Urinary bladder (tissue), 4 donors: Measurements from ENCODE around the gene ZNF19. TPM values are rescaled to one million over a fixed set of nuclear protein-coding genes. Genes with fewer than 3 reads are reported as not detected.

Experiments used
- DNase-seq: peaks from one replicate; pipeline ENCODE4 v3.0.0-alpha.2; 2015; ENCODE audit errors: extremely low spot score
- H3K27ac ChIP-seq: one replicate; pipeline ENCODE4 v1.5.1; 2013; ENCODE audit warnings: low read depth, mild to moderate bottlenecking, moderate library complexity
- H3K36me3 ChIP-seq: one replicate; pipeline ENCODE4 v1.6.1; 2013; ENCODE audit warnings: mild to moderate bottlenecking, moderate library complexity; ENCODE audit not compliant: insufficient read depth
- H3K4me1 ChIP-seq: one replicate; pipeline ENCODE4 v1.6.1; 2013; ENCODE audit warnings: mild to moderate bottlenecking, moderate library complexity; ENCODE audit not compliant: insufficient read depth
- H3K4me3 ChIP-seq: one replicate; pipeline ENCODE4 v1.5.1; 2013; ENCODE audit warnings: low read depth, low read length
- WGBS: extraction: QIAGEN DNeasy Blood & Tissue Kit; methylation state at CpG from one replicate; pipeline ENCODE4 v1.1.7; 2013; 5-methylcytosine and 5-hydroxymethylcytosine counted together
- polyA plus RNA-seq: library from polyadenylated mRNA; stranded (reverse); fragments of 200-250 nt; gene quantifications from one replicate; pipeline ENCODE4 v1.2.3, GENCODE V29; 2013
- total RNA-seq: library from RNA; depleted of rRNA; stranded (reverse); fragments of >200 nt; gene quantifications from one replicate; pipeline ENCODE4 v1.2.3, GENCODE V29; 2014
- donor health status: healthy with polysubstance abuse.
- donor health status: healthy.

ZNF19 gene
- total and polyA plus RNA-seq, 2 donors: 3.1 to 6.0 TPM

GRCh38 chr16:71426880-71427615, 62.1 kb downstream of the ZNF19 start:
- Histone ChIP-seq H3K4me1 (no peaks in the 10 kb centered on the region), H3K36me3 (no peaks in the 10 kb centered on the region), H3K4me3 (no peak overlapping the region), H3K27ac (no peak overlapping the region)
- no peak for DNase-seq
- 67% methylated on average over 12 of the region's 12 CpGs for WGBS

- no peak for DNase-seq
- 2% methylated on average over 48 of the region's 48 CpGs for WGBS
- H3K36me3 ChIP-seq: no peaks in the 10 kb centered on the region
- H3K4me3 ChIP-seq: no peak overlapping the region
- no peak overlapping the region for H3K27ac ChIP-seq
- H3K4me1 ChIP-seq: no peaks in the 10 kb centered on the region
Measured at GRCh38 chr16:71426069-71426879, 62.9 kb downstream of the ZNF19 start.

- Histone ChIP-seq H3K27ac (no peak overlapping the region), H3K4me3 (no peak overlapping the region), H3K4me1 (no peaks in the 10 kb centered on the region), H3K36me3 (no peaks in the 10 kb centered on the region)
- no peak for DNase-seq
- WGBS: 4% methylated on average over 18 of the region's 18 CpGs
Measured at GRCh38 chr16:71425746-71426068, 63.4 kb downstream of the ZNF19 start.

GRCh38 chr16:71424626-71425025, 64.5 kb downstream of the ZNF19 start:
- 73% methylated on average over 6 of the region's 6 CpGs for WGBS
- Histone ChIP-seq H3K4me1 (no peaks in the 10 kb centered on the region), H3K36me3 (no peaks in the 10 kb centered on the region), H3K4me3 (no peak overlapping the region), H3K27ac (no peak overlapping the region)
- no peak for DNase-seq

- no peaks in the 10 kb centered on the region for H3K4me1 ChIP-seq
- no peak overlapping the region for H3K27ac ChIP-seq
- no peak for DNase-seq
- WGBS: 88% methylated on average over 7 of the region's 7 CpGs
- no peak overlapping the region for H3K4me3 ChIP-seq
- H3K36me3 ChIP-seq: no peaks in the 10 kb centered on the region
Measured at GRCh38 chr16:71423865-71424264, 65.3 kb downstream of the ZNF19 start.

Other genes starting within 250 kb of the ZNF19 start
- 57.1 TPM for gene CMTR2, start 199.9 kb downstream of the ZNF19 start, total RNA-seq
- gene CMTR2, start 199.9 kb downstream of the ZNF19 start, polyA plus RNA-seq: 8.6 TPM
- gene CALB2, start 130.6 kb downstream of the ZNF19 start, total RNA-seq: 1.4 TPM
- gene CALB2, start 130.6 kb downstream of the ZNF19 start, polyA plus RNA-seq: 1.6 TPM
- gene TLE7, start 47.3 kb downstream of the ZNF19 start, total RNA-seq: not detected
- gene TLE7, start 47.3 kb downstream of the ZNF19 start, polyA plus RNA-seq: not detected
- gene ZNF23, start 27.1 kb downstream of the ZNF19 start, total RNA-seq: 14.3 TPM
- 8.8 TPM for gene ZNF23, start 27.1 kb downstream of the ZNF19 start, polyA plus RNA-seq
- not detected for gene CHST4, start 37.1 kb upstream of the ZNF19 start, total RNA-seq
- gene CHST4, start 37.1 kb upstream of the ZNF19 start, polyA plus RNA-seq: not detected
- not detected for gene TAT, start 87.8 kb upstream of the ZNF19 start, total RNA-seq
- 0.20 TPM for gene TAT, start 87.8 kb upstream of the ZNF19 start, polyA plus RNA-seq
- gene MARVELD3, start 136.9 kb upstream of the ZNF19 start, total RNA-seq: 2.1 TPM
- gene MARVELD3, start 136.9 kb upstream of the ZNF19 start, polyA plus RNA-seq: 0.57 TPM
- gene PHLPP2, start 235.4 kb upstream of the ZNF19 start, total RNA-seq: 10.5 TPM
- 4.2 TPM for gene PHLPP2, start 235.4 kb upstream of the ZNF19 start, polyA plus RNA-seq